HL-60 (cell line): ENCODE results near the gene ERMP1.

Experiments
- CTCF ChIP-seq: IDR thresholded peaks from one replicate; pipeline ENCODE4 v1.5.1; 2011; ENCODE audit warnings: low read length, control low read depth, inconsistent platforms; ENCODE audit not compliant: insufficient read depth
- GABPA ChIP-seq: IDR thresholded peaks from 2 replicates; pipeline ENCODE4 v1.6.1; 2012; ENCODE audit warnings: low read depth
- POLR2AphosphoS5 ChIP-seq: IDR thresholded peaks from 2 replicates; pipeline ENCODE4 v1.6.1; 2012; ENCODE audit warnings: low read depth
- REST ChIP-seq: IDR thresholded peaks from 2 replicates; pipeline ENCODE4 v1.6.1; 2012; ENCODE audit warnings: low read depth; ENCODE audit not compliant: insufficient replicate concordance
- SPI1 ChIP-seq: IDR thresholded peaks from 2 replicates; pipeline ENCODE4 v1.6.1; 2012; ENCODE audit warnings: low read depth, mild to moderate bottlenecking, borderline replicate concordance

- TF ChIP-seq SPI1 = no peak
- no peak for TF ChIP-seq CTCF
- TF ChIP-seq POLR2AphosphoS5 = no peak
- no peak for TF ChIP-seq REST
- TF ChIP-seq GABPA = no peak
Measured at GRCh38 chr9:5813824-5814223, 19.1 kb downstream of the ERMP1 start.
